Endothelial cell (in vitro differentiated cells): Measurements from ENCODE around the gene DENND6B. TPM values are rescaled to one million over a fixed set of nuclear protein-coding genes. Genes with fewer than 3 reads are reported as not detected.

ENCODE experiments used
- DNase-seq: peaks from one replicate; pipeline ENCODE4 v3.0.0; 2021; ENCODE audit warnings: low spot score
- H3K27ac Mint-ChIP-seq: one replicate; pipeline ENCODE4 v1.8.0; 2021; ENCODE audit warnings: mixed read lengths, inconsistent platforms; ENCODE audit not compliant: unreplicated experiment
- H3K27me3 Mint-ChIP-seq: one replicate; pipeline ENCODE4 v1.8.0; 2021; ENCODE audit warnings: mild to moderate bottlenecking, moderate library complexity, mixed read lengths, inconsistent platforms; ENCODE audit not compliant: unreplicated experiment
- H3K36me3 Mint-ChIP-seq: one replicate; pipeline ENCODE4 v1.8.0; 2021; ENCODE audit warnings: mild to moderate bottlenecking, low read depth, mixed read lengths, inconsistent platforms; ENCODE audit not compliant: unreplicated experiment
- H3K4me1 Mint-ChIP-seq: one replicate; pipeline ENCODE4 v1.8.0; 2021; ENCODE audit warnings: mild to moderate bottlenecking, mixed read lengths, inconsistent platforms; ENCODE audit not compliant: unreplicated experiment
- H3K4me3 Mint-ChIP-seq: one replicate; pipeline ENCODE4 v1.8.0; 2021; ENCODE audit warnings: mild to moderate bottlenecking, mixed read lengths, inconsistent platforms; ENCODE audit not compliant: unreplicated experiment
- H3K9me3 Mint-ChIP-seq: one replicate; pipeline ENCODE4 v1.8.0; 2021; ENCODE audit warnings: mixed read lengths, inconsistent platforms; ENCODE audit not compliant: unreplicated experiment
- total RNA-seq: library from RNA; stranded (reverse); fragmentation: NEBNext Ultra II Directional; extraction: Animal tissue kit (Norgen Biotek cat#: 25700); gene quantifications from one replicate; pipeline ENCODE4 v1.2.1, GENCODE V29; 2021; ENCODE audit not compliant: unreplicated experiment
- TF ChIP-seq, protein P1 (sequence below): fragments of 200-600 bp; sonication (generic); IDR thresholded peaks from one replicate; pipeline ENCODE4 v1.5.0; 2021; ENCODE audit warnings: antibody characterized with exemption; ENCODE audit not compliant: unreplicated experiment

The DENND6B gene
- total RNA-seq, 1 donor from 2014 or later = 3.6 TPM

DNA sequence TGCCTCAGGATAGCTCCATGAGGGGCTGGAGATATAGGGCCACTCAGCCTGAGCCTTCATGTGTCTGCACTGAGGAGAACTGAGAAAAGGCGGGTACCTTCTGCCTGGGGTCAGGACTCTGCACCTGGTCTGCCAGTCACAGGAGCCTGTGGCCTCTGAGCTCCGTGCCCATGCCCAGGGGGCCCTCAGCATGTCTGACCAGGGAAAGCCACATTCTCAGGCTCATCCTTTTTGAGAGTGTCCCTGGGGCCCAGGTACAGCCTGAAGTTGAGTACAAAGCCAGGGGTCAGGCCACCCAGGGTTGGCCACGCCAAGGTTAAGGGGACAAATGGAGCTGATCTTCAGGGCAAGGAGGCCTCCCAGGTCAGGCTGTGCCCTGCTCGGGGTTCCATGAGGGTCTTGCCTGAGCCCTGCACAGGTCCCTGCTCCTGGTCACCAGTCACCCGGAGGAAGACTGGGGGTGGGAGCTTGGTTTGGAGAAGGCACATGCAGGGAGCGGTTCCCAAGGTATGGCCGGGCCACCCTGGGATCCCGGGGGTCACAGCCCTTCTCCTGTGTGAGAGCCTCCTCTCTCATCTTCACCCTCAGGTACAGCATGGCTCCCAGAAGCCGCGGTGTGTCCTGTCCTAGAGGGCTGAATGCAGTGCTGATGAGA lies 6.0 kb downstream of the DENND6B start:
- Mint-ChIP-seq H3K27me3 (peaks cover 2% of the 10 kb centered on the region), H3K27ac (no peak overlapping the region), H3K4me1 (peaks cover under 1% of the 10 kb centered on the region), H3K4me3 (no peak overlapping the region), H3K36me3 (no peaks in the 10 kb centered on the region), H3K9me3 (no peaks in the 10 kb centered on the region)
- TF ChIP-seq, protein P1, sequence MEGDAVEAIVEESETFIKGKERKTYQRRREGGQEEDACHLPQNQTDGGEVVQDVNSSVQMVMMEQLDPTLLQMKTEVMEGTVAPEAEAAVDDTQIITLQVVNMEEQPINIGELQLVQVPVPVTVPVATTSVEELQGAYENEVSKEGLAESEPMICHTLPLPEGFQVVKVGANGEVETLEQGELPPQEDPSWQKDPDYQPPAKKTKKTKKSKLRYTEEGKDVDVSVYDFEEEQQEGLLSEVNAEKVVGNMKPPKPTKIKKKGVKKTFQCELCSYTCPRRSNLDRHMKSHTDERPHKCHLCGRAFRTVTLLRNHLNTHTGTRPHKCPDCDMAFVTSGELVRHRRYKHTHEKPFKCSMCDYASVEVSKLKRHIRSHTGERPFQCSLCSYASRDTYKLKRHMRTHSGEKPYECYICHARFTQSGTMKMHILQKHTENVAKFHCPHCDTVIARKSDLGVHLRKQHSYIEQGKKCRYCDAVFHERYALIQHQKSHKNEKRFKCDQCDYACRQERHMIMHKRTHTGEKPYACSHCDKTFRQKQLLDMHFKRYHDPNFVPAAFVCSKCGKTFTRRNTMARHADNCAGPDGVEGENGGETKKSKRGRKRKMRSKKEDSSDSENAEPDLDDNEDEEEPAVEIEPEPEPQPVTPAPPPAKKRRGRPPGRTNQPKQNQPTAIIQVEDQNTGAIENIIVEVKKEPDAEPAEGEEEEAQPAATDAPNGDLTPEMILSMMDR = no peak
- DNase-seq = no peak

DNA sequence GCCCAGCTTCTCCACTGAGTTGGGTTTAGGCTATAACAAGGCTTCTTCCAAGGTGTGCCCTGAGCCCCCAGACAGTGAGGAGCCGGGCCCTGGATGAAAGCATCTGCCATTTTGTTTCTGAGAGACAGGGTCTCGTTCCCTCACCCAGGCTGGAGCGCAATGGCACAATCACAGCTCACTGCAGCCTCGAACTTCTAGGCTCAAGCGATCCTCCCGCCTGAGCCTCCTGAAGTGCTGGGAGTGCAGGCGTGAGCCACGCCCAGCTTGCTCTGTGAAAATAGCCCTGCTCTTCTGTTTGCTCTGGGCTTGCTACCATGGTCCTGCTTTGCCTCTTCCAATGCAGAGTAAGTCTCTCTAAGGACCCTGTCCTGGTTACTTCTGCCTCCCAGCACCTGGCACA lies 6.7 kb downstream of the DENND6B start:
- TF ChIP-seq, protein P1 = no peak
- no peaks in the 10 kb centered on the region for H3K9me3 Mint-ChIP-seq
- no peak for DNase-seq
- H3K27ac Mint-ChIP-seq = no peak overlapping the region
- H3K4me3 Mint-ChIP-seq = no peak overlapping the region
- no peaks in the 10 kb centered on the region for H3K27me3 Mint-ChIP-seq
- no peaks in the 10 kb centered on the region for H3K4me1 Mint-ChIP-seq
- H3K36me3 Mint-ChIP-seq = no peaks in the 10 kb centered on the region

DNA sequence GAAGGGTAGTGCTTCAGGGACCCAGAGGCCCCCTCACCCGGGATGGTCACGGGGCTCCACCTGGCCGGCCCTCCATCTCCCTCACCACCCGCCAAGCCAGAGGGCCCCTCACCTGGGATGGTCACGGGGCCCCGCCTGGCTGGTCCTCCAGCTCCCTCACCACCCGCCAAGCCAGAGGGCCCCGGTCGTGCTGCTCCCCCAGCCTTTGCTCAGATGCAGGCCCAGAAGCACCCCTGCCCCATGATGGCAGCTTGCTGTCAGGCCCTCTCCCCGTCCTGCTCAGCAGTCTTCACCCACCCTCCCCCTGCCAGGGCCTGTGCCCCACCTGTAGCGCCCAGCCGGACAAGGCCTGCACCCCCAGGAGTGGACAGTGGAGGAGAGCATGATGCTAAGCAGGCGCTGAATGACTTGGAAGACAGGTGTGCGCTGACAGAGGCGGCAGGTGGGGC lies 7.3 kb downstream of the DENND6B start:
- Mint-ChIP-seq H3K4me1 (no peaks in the 10 kb centered on the region), H3K9me3 (no peaks in the 10 kb centered on the region), H3K27me3 (no peaks in the 10 kb centered on the region), H3K4me3 (no peak overlapping the region), H3K36me3 (no peaks in the 10 kb centered on the region), H3K27ac (no peak overlapping the region)
- TF ChIP-seq, protein P1 = no peak
- DNase-seq = no peak

DNA sequence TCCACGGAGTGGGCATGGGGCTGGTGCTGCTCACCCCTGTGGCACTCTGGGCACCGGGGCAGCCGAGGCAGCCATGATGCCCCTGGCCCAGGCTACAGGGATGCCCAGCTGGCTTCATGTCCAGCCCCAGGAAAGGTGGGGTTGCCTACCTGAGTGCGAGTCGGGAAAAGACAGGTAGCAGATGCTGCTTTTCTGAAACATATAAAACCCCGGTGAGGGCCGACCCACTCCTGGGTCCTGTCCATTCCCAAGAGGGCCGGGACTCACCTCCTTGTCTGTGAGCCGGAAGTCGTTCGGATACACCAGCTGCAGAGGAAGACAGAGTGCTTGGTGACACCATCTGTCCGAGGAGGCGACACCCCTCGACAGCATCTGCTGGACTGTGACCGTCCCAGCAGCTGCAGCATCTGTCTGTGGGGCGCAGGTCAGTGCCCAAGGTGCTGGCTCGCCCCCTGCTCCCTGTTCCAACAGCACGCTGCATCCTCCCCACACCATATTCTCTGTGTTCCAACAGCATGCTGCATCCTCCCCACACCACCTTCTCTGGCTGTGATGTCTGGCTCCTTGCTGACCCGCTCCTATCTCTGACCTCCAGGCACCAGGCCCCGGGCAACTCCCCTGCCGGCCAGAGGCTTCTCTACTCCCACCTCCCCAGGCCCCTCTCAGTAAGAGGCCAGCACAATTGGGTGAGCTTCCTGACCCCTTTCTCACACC lies 8.0 kb downstream of the DENND6B start:
- no peaks in the 10 kb centered on the region for H3K4me1 Mint-ChIP-seq
- no peaks in the 10 kb centered on the region for H3K9me3 Mint-ChIP-seq
- no peaks in the 10 kb centered on the region for H3K27me3 Mint-ChIP-seq
- no peaks in the 10 kb centered on the region for H3K36me3 Mint-ChIP-seq
- DNase-seq = no peak
- H3K27ac Mint-ChIP-seq = no peak overlapping the region
- TF ChIP-seq, protein P1 = no peak
- no peak overlapping the region for H3K4me3 Mint-ChIP-seq

DNA sequence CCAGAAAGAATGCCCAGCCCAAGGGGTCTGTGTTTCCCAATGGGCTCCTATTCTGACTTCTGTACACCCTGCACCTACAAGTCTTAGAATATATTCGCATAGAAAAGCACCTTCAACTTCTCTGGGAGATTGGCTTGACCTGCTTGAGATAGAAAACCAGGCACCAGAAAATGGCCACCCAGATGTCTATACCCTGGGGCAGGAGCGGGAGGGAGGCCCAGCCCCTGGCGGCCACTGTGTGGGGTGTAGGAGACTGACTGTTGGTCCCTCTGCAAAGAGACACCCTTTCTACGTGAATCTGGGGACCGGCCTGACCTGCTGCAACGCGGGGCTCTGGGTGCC lies 8.5 kb downstream of the DENND6B start:
- Mint-ChIP-seq H3K27me3 (no peaks in the 10 kb centered on the region), H3K4me1 (no peaks in the 10 kb centered on the region), H3K4me3 (no peak overlapping the region), H3K9me3 (no peaks in the 10 kb centered on the region), H3K27ac (no peak overlapping the region), H3K36me3 (no peaks in the 10 kb centered on the region)
- DNase-seq = no peak
- TF ChIP-seq, protein P1 = no peak
